ENCODE measurements around the gene PTPRA. TPM values are rescaled to one million over a fixed set of nuclear protein-coding genes. Genes with fewer than 3 reads are reported as not detected.

Gene PTPRA
- total and polyA plus RNA-seq, 2 of the 13 experiments (the other 11 are each of a cell fraction or from before 2014, with no cell fraction given) = 47.2 to 127 TPM

DNA sequence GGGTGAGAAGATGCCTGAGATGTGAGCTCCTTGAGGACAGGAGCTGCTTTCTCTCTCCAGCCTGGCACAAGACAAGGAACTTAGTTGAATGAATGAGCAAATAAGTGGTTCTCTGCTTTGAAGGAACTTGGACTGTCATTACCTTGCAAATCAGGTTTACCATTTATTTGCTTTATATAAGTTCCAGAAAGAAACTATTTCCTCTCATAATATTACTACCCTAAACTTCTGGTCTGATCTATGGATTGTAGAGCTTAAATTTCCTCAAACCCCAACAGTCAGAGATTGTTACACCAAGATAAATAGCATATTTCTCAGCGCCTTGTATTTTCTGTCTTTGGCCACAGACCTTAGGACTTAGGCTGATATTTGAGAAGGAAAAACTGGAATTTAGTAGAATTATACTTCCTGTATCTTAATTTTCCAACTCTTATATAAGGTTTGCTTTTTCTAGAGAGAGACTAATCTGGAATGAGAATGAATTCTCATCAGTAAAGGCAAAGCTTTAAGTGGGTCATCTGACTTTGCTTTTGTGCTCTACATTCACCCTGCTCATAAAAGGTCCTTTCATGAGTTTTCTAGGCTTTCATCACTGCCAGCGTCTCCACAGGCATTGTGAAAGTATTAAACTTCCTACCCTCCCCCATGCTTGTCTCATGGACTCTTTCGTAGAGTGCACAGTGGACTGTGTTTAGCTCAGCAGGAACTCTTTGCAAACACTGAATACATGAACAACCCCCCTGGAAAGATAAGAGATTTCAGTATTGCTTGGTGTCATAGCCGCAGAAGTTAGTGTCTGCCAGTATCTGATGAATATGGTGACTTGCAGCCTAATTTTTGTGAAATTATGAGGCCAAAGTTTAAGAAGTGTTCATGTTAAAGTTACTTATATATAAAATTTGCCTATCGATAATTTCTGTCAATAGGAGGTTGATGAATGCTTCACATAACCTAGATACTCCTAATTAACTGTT lies 74.0 kb downstream of the PTPRA start (continued):
- TF ChIP-seq, protein P1, sequence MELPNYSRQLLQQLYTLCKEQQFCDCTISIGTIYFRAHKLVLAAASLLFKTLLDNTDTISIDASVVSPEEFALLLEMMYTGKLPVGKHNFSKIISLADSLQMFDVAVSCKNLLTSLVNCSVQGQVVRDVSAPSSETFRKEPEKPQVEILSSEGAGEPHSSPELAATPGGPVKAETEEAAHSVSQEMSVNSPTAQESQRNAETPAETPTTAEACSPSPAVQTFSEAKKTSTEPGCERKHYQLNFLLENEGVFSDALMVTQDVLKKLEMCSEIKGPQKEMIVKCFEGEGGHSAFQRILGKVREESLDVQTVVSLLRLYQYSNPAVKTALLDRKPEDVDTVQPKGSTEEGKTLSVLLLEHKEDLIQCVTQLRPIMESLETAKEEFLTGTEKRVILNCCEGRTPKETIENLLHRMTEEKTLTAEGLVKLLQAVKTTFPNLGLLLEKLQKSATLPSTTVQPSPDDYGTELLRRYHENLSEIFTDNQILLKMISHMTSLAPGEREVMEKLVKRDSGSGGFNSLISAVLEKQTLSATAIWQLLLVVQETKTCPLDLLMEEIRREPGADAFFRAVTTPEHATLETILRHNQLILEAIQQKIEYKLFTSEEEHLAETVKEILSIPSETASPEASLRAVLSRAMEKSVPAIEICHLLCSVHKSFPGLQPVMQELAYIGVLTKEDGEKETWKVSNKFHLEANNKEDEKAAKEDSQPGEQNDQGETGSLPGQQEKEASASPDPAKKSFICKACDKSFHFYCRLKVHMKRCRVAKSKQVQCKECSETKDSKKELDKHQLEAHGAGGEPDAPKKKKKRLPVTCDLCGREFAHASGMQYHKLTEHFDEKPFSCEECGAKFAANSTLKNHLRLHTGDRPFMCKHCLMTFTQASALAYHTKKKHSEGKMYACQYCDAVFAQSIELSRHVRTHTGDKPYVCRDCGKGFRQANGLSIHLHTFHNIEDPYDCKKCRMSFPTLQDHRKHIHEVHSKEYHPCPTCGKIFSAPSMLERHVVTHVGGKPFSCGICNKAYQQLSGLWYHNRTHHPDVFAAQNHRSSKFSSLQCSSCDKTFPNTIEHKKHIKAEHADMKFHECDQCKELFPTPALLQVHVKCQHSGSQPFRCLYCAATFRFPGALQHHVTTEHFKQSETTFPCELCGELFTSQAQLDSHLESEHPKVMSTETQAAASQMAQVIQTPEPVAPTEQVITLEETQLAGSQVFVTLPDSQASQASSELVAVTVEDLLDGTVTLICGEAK (IDR thresholded peaks at IDR 0.05) = no peak
- TF ChIP-seq, protein P1 (CRISPR knock-in tag; IDR thresholded peaks at IDR 0.05) = no peak; the same call in 1 of the 2 replicates
- no peak for TF ChIP-seq SOX6 (IDR thresholded peaks at IDR 0.05)
- TF ChIP-seq SOX6 (CRISPR knock-in tag; IDR thresholded peaks at IDR 0.05) = peak; percentile 96
- TF ChIP-seq ZFY (CRISPR knock-in tag; IDR thresholded peaks at IDR 0.05) = no peak
- peak; percentile 92 for TF ChIP-seq NCOA2 (CRISPR knock-in tag; IDR thresholded peaks at IDR 0.05)
- TF ChIP-seq, protein P2, sequence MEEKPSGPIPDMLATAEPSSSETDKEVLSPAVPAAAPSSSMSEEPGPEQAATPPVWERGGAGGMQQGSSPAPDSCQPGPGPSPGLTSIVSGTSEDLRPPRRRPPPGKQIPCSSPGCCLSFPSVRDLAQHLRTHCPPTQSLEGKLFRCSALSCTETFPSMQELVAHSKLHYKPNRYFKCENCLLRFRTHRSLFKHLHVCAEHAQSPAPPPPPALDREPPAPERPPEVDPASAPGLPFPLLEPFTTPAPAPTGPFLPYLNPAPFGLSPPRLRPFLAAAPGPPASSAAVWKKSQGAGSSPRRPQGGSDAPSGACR (CRISPR knock-in tag; IDR thresholded peaks at IDR 0.05) = peak; percentile 45; the same call in 1 of the 2 replicates
- TF ChIP-seq ZNF772 (CRISPR knock-in tag; IDR thresholded peaks at IDR 0.05) = 0 out of 2 replicates have a peak, but pooled peaks have one; percentile 71
- no peak for TF ChIP-seq ZNF713 (CRISPR knock-in tag; IDR thresholded peaks at IDR 0.05)
- TF ChIP-seq TCF7 (IDR thresholded peaks at IDR 0.05; ENCODE audit: low read depth) = peak; percentile 71
- no peak for TF ChIP-seq ZNF530 (CRISPR knock-in tag; IDR thresholded peaks at IDR 0.05; ENCODE audit: low read depth)
- TF ChIP-seq EP300 (IDR thresholded peaks at IDR 0.05; ENCODE audit: low read depth in 2 of 2, low read length in 2 of 2) = peak; percentile 93 to 96
- TF ChIP-seq EP300 (CRISPR knock-in tag; IDR thresholded peaks at IDR 0.05; ENCODE audit: borderline replicate concordance) = peak; percentile 93
- TF ChIP-seq ZNF569 (CRISPR knock-in tag; IDR thresholded peaks at IDR 0.05; ENCODE audit: borderline replicate concordance) = no peak
- TF ChIP-seq, protein P3, sequence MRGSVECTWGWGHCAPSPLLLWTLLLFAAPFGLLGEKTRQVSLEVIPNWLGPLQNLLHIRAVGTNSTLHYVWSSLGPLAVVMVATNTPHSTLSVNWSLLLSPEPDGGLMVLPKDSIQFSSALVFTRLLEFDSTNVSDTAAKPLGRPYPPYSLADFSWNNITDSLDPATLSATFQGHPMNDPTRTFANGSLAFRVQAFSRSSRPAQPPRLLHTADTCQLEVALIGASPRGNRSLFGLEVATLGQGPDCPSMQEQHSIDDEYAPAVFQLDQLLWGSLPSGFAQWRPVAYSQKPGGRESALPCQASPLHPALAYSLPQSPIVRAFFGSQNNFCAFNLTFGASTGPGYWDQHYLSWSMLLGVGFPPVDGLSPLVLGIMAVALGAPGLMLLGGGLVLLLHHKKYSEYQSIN (CRISPR knock-in tag; IDR thresholded peaks at IDR 0.05; ENCODE audit: borderline replicate concordance) = no peak
- no peak for TF ChIP-seq RBAK (CRISPR knock-in tag; IDR thresholded peaks at IDR 0.05)
- no peak for TF ChIP-seq GZF1 (CRISPR knock-in tag; IDR thresholded peaks at IDR 0.05)
- 0 out of 2 replicates have a peak, but pooled peaks have one; percentile 59 for TF ChIP-seq CC2D1A (CRISPR knock-in tag; IDR thresholded peaks at IDR 0.05)
- no peak for TF ChIP-seq SETDB1 (CRISPR knock-in tag; IDR thresholded peaks at IDR 0.05; ENCODE audit: borderline replicate concordance)
